Myocyte (in vitro differentiated cells): Measurements from ENCODE around the gene ADGRA3. TPM values are rescaled to one million over a fixed set of nuclear protein-coding genes. Genes with fewer than 3 reads are reported as not detected.
A peak's percentile ranks its signal among the peaks of the same experiment; 100 is the strongest.

ENCODE experiments used
- DNase-seq: peaks from one replicate; pipeline ENCODE4 v3.0.0-alpha.2; 2012; ENCODE audit warnings: low read depth
- polyA plus RNA-seq: library from polyadenylated mRNA; unstranded; fragments of >200 nt; gene quantifications from one replicate; pipeline ENCODE4 v1.2.1, GENCODE V29; 2012; ENCODE audit warnings: missing spikeins
- total RNA-seq: library from RNA; depleted of rRNA; stranded (reverse); fragments of >200 nt; gene quantifications from 2 replicates; pipeline ENCODE4 v1.2.3, GENCODE V29; 2014

The ADGRA3 gene, protein sequence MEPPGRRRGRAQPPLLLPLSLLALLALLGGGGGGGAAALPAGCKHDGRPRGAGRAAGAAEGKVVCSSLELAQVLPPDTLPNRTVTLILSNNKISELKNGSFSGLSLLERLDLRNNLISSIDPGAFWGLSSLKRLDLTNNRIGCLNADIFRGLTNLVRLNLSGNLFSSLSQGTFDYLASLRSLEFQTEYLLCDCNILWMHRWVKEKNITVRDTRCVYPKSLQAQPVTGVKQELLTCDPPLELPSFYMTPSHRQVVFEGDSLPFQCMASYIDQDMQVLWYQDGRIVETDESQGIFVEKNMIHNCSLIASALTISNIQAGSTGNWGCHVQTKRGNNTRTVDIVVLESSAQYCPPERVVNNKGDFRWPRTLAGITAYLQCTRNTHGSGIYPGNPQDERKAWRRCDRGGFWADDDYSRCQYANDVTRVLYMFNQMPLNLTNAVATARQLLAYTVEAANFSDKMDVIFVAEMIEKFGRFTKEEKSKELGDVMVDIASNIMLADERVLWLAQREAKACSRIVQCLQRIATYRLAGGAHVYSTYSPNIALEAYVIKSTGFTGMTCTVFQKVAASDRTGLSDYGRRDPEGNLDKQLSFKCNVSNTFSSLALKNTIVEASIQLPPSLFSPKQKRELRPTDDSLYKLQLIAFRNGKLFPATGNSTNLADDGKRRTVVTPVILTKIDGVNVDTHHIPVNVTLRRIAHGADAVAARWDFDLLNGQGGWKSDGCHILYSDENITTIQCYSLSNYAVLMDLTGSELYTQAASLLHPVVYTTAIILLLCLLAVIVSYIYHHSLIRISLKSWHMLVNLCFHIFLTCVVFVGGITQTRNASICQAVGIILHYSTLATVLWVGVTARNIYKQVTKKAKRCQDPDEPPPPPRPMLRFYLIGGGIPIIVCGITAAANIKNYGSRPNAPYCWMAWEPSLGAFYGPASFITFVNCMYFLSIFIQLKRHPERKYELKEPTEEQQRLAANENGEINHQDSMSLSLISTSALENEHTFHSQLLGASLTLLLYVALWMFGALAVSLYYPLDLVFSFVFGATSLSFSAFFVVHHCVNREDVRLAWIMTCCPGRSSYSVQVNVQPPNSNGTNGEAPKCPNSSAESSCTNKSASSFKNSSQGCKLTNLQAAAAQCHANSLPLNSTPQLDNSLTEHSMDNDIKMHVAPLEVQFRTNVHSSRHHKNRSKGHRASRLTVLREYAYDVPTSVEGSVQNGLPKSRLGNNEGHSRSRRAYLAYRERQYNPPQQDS (N-terminal part only)
- total RNA-seq = 40.8 and 53.2 TPM in 2 replicates
- 19.5 TPM for polyA plus RNA-seq

DNA sequence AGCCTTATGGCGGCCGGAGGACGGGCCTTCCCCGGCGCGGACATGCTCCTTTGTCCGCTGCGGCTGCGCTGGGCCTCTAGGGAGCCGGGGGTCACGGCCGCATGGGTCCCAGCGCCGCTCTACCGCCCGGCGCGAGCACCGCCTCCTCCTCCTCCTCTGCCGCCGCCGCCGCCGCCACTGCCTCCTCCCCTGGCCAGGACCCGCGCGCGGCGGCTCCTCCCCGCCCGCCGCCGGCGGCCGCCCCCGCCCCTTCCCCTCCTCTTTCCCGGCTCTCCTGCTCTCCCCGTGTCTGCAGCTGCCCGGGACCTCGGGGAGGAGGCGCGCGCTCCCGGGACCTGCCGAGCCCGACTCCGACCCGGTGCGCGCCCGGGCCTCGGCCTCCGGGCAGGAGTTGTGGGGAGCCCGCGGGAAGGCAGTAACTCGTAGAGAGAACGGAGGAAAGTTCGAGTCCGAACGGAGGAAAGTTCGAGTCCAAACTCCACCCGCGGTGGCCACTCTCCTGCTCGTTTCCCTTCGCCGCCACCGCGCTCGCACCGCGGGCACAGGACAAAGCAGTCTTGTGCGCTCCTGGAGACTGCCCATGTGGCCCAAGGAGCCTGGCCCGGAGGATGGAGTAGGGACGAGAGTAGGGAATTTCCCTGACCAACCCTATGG, at the start of gene ADGRA3:
Gene ADGRA3 (minus strand): TSS at position 179 of the 654 bp plus-strand sequence. CDS start 282 bp downstream, outside the sequence.
- peak; percentile 85 for DNase-seq

- no peak for DNase-seq
These were observed 40.6 kb upstream of the ADGRA3 start for GRCh38 chr4:22556495-22556894.

- no peak for DNase-seq
These were observed 38.8 kb upstream of the ADGRA3 start for GRCh38 chr4:22554670-22555069.

DNA sequence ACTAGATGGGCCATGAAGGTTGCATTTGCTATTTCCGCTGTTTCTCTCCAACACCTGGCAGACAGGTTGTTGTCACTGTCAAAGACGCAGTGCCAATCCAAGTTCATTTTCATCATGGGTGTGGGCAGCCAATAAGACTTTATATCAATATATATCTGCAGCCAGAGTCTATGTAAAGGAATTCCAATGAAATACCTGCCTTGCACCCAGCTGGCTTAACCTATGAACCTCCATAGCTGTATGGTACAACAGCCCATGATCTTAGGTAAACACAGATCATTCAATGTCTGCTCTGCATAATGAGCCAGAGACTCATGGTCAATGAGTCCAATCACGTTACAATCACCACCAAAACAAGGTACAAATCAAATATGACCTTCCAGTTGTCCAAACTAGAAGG, 37.7 kb upstream of the ADGRA3 start:
- no peak for DNase-seq

- DNase-seq = no peak
These were observed 36.9 kb upstream of the ADGRA3 start for GRCh38 chr4:22552812-22553211.

DNA sequence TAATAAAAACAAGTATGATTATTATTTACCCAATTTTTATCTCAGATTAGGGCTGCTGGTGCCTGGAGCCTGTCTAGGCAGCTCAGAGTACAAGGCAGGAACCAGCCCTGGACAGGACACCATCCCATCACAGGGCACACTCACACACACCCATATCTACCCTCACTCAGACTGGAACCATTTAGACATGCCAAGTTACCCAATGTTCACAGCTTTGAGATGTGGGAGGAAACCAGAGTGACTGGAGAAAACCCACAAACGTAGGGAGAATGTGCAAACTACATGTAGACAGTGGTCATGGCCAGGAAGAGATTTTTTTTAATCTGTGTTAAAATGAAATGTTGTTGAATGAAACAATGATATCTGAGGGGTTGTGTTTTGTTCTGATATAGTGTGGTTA, 35.7 kb upstream of the ADGRA3 start:
- no peak for DNase-seq

DNA sequence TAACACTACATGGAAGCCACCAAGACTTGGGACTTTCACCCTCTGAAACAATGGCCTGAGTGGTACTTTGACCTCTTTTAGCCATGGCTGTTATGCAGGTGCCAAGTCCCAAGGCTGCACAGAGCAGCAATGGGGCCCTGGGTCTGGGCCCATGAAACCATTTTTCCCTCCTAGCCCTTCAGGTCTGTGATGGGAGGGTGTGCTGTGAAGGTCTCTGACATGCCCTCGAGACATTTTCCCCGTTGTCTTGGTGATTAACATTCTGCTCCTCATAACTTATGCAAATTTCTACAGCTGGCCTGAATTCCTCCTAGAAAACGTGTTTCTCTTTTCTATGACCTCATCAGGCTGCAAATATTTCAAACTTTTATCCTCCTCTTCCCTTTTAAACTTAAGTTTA, 30.4 kb upstream of the ADGRA3 start:
- DNase-seq = no peak

GRCh38 chr4:22539251-22539650, 23.4 kb upstream of the ADGRA3 start:
- no peak for DNase-seq

GRCh38 chr4:22537864-22538263, 22.0 kb upstream of the ADGRA3 start:
- no peak for DNase-seq

- DNase-seq = no peak
These were observed 18.5 kb upstream of the ADGRA3 start for GRCh38 chr4:22534374-22534773.

DNA sequence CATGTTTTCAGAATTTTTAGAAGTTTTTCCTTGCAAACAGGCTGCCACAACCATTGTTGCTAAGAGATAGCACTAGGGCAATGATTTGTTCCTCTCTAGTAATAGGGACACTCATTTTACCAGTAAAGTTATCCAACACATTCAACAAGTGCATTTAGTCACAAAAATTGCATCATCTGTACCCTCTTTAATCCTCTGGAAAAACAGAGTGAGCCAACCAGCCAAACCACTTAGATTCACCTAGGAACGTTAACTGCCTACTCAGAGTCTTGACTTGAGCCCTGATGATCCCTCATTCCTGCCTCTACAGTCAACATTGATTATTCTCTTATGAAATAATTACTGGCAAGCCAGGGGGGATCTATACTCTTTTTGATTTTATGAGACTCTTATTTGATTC, 17.0 kb upstream of the ADGRA3 start:
- no peak for DNase-seq

DNA sequence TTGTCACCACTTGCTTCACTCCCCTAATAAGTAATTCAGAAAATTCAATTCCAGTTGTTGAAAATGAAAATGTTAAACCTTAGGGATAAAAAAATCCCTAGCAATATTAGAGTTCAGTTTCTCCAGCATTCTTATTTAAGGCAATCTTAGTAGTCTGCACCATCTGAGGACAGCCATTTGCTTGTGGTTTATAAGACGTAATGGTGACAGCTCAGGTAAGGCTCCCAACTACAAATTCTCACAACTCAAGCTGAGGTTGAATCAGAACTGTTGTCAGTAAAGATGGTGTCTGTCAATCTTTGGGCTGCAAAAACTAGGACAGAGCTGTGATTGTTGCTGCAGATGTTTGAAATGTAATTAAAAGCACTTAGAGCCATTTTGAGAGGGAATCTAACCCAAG, 16.3 kb upstream of the ADGRA3 start:
- peak; percentile 52 for DNase-seq

GRCh38 chr4:22531311-22532019, 15.6 kb upstream of the ADGRA3 start:
- peak; percentile 71 for DNase-seq

- peak; percentile 18 for DNase-seq
These were observed 9.0 kb upstream of the ADGRA3 start for GRCh38 chr4:22524895-22525294.

GRCh38 chr4:22522706-22523501, 7.0 kb upstream of the ADGRA3 start:
- no peak for DNase-seq

- DNase-seq = no peak
These were observed 6.3 kb upstream of the ADGRA3 start for GRCh38 chr4:22522206-22522605.

GRCh38 chr4:22521240-22521639, 5.4 kb upstream of the ADGRA3 start:
- DNase-seq = no peak

DNA sequence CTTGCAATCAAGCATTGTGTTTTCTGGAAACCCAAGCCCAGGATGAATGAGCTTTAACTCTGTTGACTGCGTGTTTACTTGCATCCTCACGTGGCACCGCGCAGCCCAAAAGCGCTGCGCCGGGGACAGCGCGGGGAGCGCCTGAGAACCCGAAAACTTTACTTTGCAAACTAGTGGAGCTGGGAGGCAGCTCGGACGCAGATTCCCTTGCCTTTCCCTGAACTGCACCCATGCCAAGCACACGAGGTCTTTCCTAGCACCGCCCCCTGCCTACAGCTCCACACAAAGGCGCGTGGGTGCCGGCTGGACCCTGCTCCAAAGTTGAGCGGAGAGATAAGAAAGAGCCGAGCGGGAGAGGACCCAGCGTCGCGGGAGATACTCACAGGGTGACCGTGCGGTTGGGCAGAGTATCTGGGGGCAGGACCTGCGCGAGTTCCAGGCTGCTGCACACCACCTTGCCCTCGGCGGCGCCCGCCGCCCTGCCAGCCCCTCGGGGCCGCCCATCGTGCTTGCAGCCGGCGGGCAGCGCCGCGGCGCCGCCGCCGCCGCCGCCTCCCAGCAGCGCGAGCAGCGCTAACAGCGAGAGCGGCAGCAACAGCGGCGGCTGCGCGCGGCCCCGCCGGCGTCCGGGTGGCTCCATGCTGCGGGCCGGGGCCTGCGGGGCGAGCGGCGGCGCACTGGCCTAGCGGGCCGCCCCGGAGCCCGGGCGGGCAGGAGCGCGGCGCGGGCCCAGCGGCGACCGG, 550 bp downstream of the ADGRA3 start:
- peak; percentile 83 for DNase-seq

GRCh38 chr4:22514481-22514880, 1.4 kb downstream of the ADGRA3 start:
- peak; percentile 32 for DNase-seq
